Left cardiac atrium (tissue), 4 donors: ENCODE data around the gene KCNH8. TPM values are rescaled to one million over a fixed set of nuclear protein-coding genes. Genes with fewer than 3 reads are reported as not detected.
"Not testable (repeated sequence)": the region's sequence is repeated elsewhere in the genome, so short reads cannot be mapped to it uniquely, and the experiment has no call there.

Source experiments
- ATAC-seq, 2 donors: fragments of 200-7000 bp; cut with Tn5 transposase; one replicate each; pipeline ENCODE4 v1.9.1; 2020; ENCODE audit warnings: mild to moderate bottlenecking in 2 of 2, moderate library complexity in 2 of 2
- DNase-seq: peaks from one replicate; pipeline ENCODE4 v3.0.0-alpha.2; 2020
- intact Hi-C, 2 donors: fragments of 100-400 bp; cut with DNase I; formaldehyde crosslinking; loops; one replicate each; pipeline versions ENCODE4 v1.14.1 to v1.15.1; 2022 to 2023
- long read RNA-seq: library from polyadenylated mRNA; unstranded; transcript quantifications from one replicate; pipeline ENCODE4 v2.0.0, GENCODE V29; 2021
- total RNA-seq, 2 donors: library from RNA; stranded (reverse); fragmentation: NEBNext Ultra II Directional; extraction: Animal tissue kit (Norgen Biotek cat#: 25700); gene quantifications; one replicate each; pipeline ENCODE4 v1.2.1, GENCODE V29; 2021
- donor health status: DM: no; HTN: yes; CAD: no.
- donor health status: DM: no; HTN: yes; CAD: no; lungs with severe emphysema.
- donor health status: DM: yes; HTN: yes; CAD: no.
- donor health status: Dilated cardiomyopathy.

The KCNH8 gene
- under 1 TPM; 0.08 to 0.09 TPM for total RNA-seq
- long read RNA-seq = 0 reads

- intact Hi-C loops = no loop called here
- ATAC-seq = peak in 1 of 2 donors; percentile 39
- DNase-seq = no peak
Observed at GRCh38 chr3:19147905-19148767, at the start of gene KCNH8. Gene KCNH8, plus strand, starts transcription at chr3:19148510. Its CDS starts 210 bp downstream, at chr3:19148720.

DNA sequence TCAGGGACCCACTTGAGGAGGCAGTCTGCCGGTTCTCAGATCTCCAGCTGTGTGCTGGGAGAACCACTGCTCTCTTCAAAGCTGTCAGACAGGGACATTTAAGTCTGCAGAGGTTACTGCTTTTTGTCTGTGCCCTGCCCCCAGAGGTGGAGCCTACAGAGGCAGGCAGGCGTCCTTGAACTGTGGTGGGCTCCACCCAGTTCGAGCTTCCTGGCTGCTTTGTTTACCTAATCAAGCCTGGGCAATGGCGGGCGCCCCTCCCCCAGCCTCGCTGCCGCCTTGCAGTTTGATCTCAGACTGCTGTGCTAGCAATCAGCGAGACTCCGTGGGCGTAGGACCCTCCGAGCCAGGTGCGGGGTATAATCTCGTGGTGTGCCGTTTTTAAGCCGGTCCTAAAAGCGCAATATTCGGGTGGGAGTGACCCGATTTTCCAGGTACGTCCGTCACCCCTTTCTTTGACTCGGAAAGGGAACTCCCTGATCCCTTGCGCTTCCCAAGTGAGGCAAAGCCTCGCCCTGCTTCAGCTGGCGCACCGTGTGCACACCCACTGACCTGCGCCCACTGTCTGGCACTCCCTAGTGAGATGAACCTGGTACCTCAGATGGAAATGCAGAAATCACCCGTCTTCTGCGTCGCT, 45.5 kb upstream of the KCNH8 start:
- intact Hi-C loops, ATAC-seq, DNase-seq: not testable (repeated sequence)

DNA sequence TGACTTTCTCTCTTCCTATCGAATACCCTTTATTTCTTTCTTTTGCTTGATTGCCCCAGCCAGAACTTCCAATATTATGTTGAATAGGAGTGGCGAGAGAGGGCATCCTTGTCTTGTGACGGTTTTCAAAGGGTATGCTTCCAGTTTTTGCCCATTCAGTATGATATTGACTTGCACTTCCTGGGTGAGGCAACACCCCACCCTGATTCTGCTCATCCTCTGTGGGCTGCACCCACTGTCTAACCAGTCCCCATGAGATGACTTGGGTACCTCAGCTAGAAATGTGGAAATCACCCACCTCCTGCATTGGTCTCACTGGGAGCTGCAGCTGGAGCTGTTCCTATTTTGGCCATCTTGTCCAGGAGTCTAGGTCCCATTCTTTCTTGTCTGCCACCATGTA, 44.8 kb upstream of the KCNH8 start:
- no peak for ATAC-seq
- DNase-seq = no peak
- intact Hi-C loops = no loop called here

DNA sequence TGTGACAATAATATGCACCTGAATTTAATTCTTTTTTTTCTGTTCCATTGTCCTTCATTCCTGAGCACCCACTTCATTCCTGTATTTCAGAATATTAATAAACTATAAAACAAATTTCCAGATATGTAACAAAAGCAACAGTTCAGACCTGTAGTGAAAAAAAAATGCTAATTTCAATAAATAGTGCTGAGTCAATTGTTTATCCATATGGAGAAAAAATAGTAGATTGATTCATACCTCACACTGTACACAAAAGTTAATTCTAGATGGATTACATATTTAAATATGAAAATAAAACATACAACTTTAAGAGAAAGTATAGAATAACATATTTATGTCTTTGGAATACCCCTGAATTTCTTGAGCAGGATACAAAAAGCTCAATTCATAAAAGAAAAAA, 43.9 kb upstream of the KCNH8 start:
- intact Hi-C loops = no loop called here
- no peak for ATAC-seq
- DNase-seq = no peak

DNA sequence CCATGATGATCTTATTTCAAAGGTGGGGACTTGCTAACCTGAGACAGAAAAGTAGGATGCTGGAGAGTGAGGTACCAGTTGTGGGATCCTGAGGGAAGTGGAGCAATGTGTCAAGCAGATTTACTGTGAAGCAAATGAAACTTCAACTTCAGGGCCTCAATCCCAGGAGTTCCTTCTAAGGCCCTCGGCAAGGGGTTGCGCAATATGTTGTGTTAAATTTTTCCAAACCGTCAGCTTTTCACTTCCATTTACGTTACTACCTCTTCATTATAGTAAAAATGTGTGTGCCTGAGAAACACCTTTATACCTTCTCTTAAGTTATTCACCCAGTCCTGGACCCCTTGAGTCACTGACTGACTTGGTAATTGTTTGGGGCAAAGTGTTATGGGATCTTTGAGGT, 42.5 kb upstream of the KCNH8 start:
- ATAC-seq = no peak
- intact Hi-C loops = no loop called here
- no peak for DNase-seq

GRCh38 chr3:19106307-19106706, 42.0 kb upstream of the KCNH8 start:
- no peak for ATAC-seq
- intact Hi-C loops = no loop called here
- no peak for DNase-seq

- DNase-seq (no peak), ATAC-seq (no peak)
- intact Hi-C loops = no loop called here
Observed at GRCh38 chr3:19107719-19108118, 40.6 kb upstream of the KCNH8 start.

GRCh38 chr3:19110335-19110895, 37.9 kb upstream of the KCNH8 start:
- DNase-seq (no peak), ATAC-seq (no peak)
- intact Hi-C loops = no loop called here

DNA sequence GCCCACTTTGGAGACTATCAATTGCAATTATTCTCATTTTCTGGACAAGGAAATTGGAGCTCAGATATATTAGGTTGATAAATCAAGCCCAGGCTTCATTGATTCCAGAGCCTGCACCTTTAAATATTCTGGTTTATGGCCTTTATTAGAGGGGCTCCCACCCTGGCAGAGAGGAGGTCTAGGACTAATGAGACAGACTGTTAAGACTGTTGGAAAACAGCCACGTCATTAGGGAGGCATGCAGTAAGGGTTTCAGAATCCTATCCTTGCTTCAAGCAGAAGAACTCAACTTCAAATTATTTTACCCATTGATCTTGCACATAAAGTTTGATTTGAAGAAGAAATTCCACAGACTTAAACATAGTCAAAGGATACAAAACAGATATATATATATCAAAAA, 33.8 kb upstream of the KCNH8 start:
- DNase-seq (no peak), ATAC-seq (no peak)
- intact Hi-C loops = no loop called here

DNA sequence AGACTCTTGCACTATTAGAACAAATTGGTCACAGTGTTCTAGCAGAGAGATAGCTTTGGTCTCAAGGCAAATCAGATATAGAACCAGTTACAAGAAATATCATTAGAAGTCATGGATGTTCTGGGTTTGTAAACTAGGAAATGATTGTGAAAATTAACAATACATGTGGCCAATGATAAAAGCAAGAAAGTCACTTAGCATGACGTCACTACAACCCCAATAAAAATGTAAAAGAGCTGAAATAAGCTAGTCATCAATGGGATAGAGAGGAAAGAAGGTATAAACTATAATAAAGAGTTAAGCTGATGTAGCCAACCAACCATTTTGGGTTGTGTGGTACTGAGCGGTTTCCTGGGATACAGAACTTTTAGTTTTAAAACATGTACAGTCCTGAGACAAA, 32.1 kb upstream of the KCNH8 start:
- ATAC-seq = no peak
- no peak for DNase-seq

DNA sequence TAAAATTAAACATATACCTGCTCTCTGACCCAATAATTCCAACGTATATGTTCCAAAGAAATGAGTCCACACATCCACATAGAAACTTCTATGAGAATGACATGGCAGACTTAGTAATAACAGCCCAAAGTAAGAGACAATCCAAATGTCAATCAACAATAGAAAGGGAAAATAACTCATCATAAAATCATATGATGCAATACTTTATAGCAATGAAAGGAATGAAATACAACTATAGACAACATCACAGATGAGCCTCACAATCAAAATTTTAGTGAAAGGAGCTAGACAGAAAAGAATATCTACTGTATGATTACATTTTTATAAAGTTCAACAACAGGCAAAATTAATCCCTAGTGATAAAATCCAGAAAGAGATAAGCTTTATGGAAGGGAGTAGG, 23.6 kb upstream of the KCNH8 start:
- DNase-seq (no peak), ATAC-seq (no peak)
- intact Hi-C loops = no loop called here

More for the DNA sequence above, 32.1 kb upstream of the KCNH8 start:
- intact Hi-C loops = no loop called here

- intact Hi-C loops = no loop called here
- DNase-seq = no peak
- ATAC-seq = no peak
Observed at GRCh38 chr3:19139863-19140262, 8.4 kb upstream of the KCNH8 start.

DNA sequence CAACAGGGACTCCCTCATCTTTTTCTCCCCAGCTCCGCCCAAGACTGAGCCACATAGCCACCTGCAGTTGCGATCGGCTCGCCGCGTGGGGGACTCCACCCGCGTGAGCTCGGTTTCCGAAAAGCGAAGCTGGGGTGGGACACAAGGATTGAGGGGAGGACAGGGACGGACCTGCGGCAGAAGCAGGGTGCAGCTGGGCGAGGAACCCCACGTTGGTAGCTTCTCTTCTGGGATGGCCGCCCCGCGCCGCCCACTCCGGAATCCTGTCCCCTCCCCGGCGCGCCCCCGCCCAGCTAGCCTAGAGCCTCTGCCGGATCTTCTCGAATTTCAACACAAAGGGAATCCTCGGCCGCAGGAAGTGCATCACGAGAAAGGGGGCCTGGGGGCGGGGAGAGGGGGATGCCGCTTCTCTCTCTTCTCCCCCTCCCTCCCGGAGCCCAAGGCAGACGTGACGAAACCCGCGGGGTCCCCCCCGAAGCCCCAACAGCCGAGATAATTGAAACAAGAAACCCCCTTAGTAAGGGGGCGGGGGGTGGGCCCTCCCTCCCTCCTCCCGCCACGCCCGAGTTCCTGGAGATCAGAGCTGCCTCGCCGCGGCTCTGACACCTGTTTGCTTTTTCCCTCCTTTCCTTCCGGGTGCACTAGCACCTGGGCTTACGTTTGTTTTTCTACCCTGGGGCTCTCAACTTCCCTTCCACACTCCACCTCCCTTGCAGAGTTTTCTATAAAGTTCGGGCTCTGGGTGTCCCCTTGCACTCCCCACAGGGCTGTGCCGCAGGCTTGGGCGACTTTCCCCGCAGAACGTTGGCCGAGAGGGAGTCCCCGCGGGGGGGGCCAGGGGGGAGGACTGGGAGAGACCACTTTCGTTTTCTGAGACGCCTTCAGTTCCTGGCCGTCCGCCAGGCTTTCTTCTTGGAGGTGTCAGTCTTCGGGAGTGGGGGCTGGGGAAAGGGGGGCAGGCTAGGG, 1.3 kb upstream of the KCNH8 start:
- DNase-seq = peak; percentile 67
- intact Hi-C loops = no loop called here
- peak; percentile 88 to 90 for ATAC-seq

DNA sequence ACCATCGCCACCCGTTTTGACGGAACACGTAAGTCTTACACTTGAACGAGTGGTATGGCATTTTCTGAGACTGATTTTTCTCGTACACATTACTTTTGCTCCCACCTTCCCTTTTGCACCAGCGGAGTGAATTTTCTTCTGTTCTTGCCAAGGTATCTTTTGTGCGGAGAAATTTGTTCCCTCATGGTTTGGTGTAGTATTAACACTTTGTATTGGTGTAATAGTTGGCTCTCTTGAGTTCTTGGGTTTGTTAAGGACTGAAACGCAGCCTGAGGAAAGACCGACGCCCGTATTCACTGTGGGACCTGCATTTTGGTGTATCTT, 420 bp downstream of the KCNH8 start:
- intact Hi-C loops = no loop called here
- no peak for ATAC-seq
- no peak for DNase-seq

- intact Hi-C loops = no loop called here
- no peak for ATAC-seq
- DNase-seq = no peak
Observed at GRCh38 chr3:19149368-19149767, 1.1 kb downstream of the KCNH8 start.

DNA sequence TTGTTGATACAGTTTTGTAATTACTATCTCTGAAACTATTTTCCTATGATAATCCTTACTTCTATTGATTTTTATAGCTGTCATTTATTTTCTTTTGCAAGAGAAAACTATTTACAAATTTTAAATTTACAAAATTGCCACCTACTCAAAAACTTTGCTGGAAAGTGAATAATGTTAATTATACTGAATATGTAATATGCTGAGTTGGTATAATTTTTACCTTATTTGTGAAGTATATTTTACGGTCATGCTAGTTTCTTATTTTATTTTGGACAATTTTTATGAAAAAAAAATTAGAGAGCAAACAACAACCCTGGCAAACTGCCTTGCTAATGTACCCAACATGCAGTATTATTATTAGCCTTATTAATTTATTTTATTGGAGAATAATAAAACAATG, 2.9 kb downstream of the KCNH8 start:
- intact Hi-C loops = no loop called here
- DNase-seq (no peak), ATAC-seq (no peak)

DNA sequence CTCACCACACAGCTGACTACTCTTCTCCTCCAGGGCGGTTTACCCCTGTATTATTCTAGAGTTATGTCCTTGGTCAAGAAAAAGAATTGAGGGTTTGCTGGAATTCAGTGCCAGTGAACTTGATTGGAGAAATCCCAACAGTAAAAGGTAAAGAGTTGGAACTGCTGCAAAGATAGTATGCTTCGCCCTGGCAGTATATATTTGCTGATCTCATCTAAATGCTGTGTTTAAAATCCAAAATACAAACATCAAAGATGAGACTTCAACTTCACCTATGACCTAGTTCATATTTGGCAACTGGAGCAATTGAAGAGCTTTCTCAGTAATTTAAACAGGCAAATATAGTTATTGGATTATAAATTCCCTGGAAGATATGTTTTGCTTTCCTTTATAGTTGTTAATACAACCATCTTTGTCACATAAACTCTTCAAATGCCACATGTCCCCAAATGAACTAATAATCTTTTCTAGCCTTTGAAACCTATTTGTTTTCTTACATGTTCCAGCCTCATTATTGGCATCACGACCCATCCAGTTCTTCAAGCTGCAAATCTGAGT, 6.5 kb downstream of the KCNH8 start:
- DNase-seq (no peak), ATAC-seq (no peak)
- intact Hi-C loops = no loop called here

DNA sequence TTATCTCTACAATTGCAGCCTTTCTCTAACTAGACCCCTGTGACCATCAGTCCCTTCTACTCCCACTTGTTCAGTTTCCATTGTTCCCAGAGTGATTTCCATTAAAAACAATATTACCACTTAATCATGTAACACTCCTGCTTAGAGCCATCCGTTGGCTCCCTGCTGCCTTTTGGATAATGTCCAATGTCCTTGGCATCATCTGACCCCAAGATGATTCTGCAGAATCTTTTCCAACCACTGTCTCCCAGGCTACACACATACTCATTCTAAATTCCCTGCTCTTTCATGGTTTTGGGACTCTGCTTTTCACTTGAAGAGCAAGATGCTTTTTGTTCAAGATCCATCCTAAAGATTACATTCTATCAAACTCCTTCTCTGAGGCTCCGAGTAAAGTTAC, 7.1 kb downstream of the KCNH8 start:
- no peak for DNase-seq
- intact Hi-C loops = no loop called here
- ATAC-seq = no peak

DNA sequence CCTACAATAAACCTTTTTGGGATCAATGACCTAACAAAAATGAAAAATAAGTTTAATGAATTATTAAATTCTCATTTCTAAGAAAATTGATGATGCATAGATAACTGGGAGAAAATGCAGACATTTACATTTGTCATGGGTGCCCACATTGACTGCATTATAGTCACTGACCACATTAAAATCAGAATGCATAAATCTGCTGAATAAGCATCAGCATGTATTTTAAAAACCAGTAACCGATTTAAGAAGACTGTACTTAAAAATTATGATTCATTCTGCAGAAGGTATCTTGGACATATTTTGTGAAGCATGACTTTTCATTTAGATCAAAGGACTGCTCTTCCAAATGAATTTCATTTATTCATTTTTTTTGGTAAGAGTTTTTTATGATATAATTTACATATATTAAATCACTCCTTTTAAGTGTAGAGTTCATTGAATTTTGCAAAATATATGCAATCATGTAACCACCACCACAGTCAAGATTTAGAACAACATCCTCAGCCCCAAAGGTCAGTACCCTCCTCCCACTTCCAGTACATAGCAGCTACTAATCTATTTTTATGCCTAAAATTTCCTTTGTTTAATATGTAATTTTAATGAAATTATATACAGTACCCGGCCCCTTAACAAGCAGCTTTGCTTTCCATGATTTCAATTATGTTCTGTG, 11.8 kb downstream of the KCNH8 start:
- no peak for DNase-seq
- intact Hi-C loops = no loop called here
- ATAC-seq = no peak
